Motor neuron (in vitro differentiated cells): ENCODE data around the gene AGK. TPM values are rescaled to one million over a fixed set of nuclear protein-coding genes. Genes with fewer than 3 reads are reported as not detected.
"Not testable (repeated sequence)": the region's sequence is repeated elsewhere in the genome, so short reads cannot be mapped to it uniquely, and the experiment has no call there.

Experiments used
- ATAC-seq, 8 experiments: fragments of 200-7000 bp; cut with Tn5 transposase; replicated peaks in 6 of 8; 2 replicates each; pipeline ENCODE4 v1.8.0; 2021; ENCODE audit warnings: mild to moderate bottlenecking in 8 of 8, moderate library complexity in 8 of 8
- H3K27ac ChIP-seq, 2 donors: fragments of 250-450 bp; sonication (Bioruptor Pico); 2 replicates each; pipeline ENCODE4 v1.9.0; 2021; ENCODE audit warnings: antibody characterized with exemption in 2 of 2, mild to moderate bottlenecking in 2 of 2, moderate library complexity in 1 of 2
- H3K4me1 ChIP-seq, 2 donors: fragments of 250-450 bp; sonication (Bioruptor Pico); replicated peaks in 1 of 2; 2 replicates each; pipeline ENCODE4 v1.6.1; 2021; ENCODE audit warnings: antibody characterized with exemption in 2 of 2, mild to moderate bottlenecking in 2 of 2, moderate library complexity in 1 of 2
- H3K4me3 ChIP-seq, 5 donors: fragments of 250-450 bp; sonication (Bioruptor Pico); 2 replicates each; pipeline ENCODE4 v1.9.0; 2021; ENCODE audit warnings: antibody characterized with exemption in 5 of 5, mild to moderate bottlenecking in 5 of 5, moderate library complexity in 4 of 5
- WGBS, 10 experiments: fragments of 450-650 bp; shearing (Covaris generic); methylation state at CpG; one replicate each; pipeline ENCODE4 v1.0.0; 2022; 5-methylcytosine and 5-hydroxymethylcytosine counted together
- in situ Hi-C, 9 experiments: fragments of 400-800 bp; cut with MboI; loops; one replicate each; pipeline ENCODE4 v1.15.0; 2021; ENCODE audit warnings: low sequenced_read_pairs in 9 of 9, low pct_unique_long_range_greater_than_20kb in 2 of 9; ENCODE audit not compliant: unreplicated experiment in 9 of 9
- total RNA-seq, 8 experiments: library from RNA; unstranded; fragments of 300-600 nt; gene quantifications; 2 replicates each; pipeline versions ENCODE4 v1.2.3 to v1.2.4, GENCODE V29; 2022

The AGK gene
- total RNA-seq, 8 experiments from 2014 or later = 27.7 to 253 (median 39.5) TPM

DNA sequence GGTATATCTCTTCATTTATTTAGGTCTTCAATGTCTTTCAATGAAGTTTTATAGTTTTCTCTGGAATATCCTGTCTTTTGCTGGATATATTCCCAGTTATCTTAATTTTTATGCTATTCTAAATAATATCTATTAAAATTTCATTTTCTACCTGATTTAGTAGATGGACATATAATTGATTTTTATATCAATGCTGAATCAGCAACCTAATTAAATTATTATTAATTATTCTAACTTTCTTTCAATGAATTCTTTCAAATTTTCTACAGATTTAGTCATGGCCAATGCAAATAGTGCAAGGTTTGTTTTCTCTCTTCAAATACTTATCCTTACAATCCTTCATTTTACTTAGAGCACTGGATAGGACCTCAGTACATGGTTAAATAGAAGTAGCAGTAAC is 94.0 kb downstream of the AGK start:
- in situ Hi-C loops = loop anchor here in 1 of 9 experiments (25.0 kb wide), 1 partner anchor 108 kb away; no protein-coding TSS in a partner anchor
- no peak for ATAC-seq
- peaks cover 9 to 12% of the 10 kb centered on the region in 2 donors for H3K4me1 ChIP-seq
- no peak overlapping the region for H3K27ac ChIP-seq
- no peak overlapping the region for H3K4me3 ChIP-seq

DNA sequence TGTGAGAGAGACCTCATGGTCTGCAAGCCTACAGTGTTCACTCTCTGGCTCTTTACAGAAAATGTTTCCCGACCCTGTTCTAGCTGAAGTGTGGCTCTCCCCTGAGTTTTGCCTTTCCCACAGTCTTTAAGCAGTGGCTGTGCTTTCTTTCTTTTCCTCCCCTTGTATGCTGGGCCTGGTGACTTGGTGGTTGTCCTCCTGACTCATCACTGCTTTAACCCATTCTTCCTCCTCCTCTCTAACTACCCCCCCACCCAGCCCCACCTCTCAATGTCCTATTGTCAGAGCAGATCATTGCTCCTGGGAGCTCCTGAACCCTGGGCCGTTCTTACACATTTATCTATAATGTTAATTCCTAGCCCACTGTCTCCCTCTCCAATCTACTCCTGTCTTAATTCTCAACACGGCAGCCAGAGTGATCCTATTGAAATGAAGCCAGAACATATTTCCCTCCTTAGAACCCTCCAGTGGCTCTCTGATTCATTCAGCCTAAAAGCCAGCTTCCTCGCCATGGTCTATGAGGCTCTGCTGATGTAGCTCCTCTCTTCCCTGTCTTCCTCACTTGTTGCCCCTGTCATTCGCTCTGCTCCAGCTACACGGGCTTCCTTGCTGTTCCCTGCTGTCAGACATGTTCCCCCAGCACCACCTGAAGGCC is 95.7 kb downstream of the AGK start:
- Histone ChIP-seq H3K27ac (no peak overlapping the region), H3K4me1 (peaks cover 12% of the 10 kb centered on the region in 2 donors), H3K4me3 (no peak overlapping the region)
- ATAC-seq = no peak
- in situ Hi-C loops = loop anchor here in 1 of 9 experiments (25.0 kb wide), 1 partner anchor 110 kb away; no protein-coding TSS in a partner anchor
- 71 to 100% (median 100%) methylated on average over 1 to 5 of the region's 6 CpGs; no CpG with 5 or more reads in 2 of the 10 experiments for WGBS, 10 experiments

DNA sequence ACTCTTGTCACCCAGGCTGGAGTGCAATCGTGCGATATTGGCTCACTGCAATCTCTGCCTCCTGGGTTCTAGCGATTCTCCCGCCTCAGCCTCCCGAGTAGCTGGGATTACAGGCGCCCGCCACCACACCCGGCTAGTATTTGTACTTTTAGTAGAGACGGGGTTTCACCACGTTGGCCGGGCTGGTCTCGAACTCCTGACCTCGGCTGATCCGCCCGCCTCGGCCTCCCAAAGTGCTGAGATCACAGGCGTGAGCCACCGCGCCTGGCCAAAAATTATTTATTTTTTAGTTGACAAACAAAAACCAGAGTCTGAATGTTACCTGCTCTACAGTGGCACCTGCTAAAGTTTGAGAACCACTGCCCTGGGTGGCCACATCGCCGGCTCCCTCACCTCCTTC is 96.5 kb downstream of the AGK start:
- H3K4me1 ChIP-seq = peaks cover 12% of the 10 kb centered on the region in 2 donors
- WGBS, 10 experiments = 84 to 98% (median 92%) methylated on average over 2 to 13 of the region's 21 CpGs; no CpG with 5 or more reads in 5 of the 10 experiments
- ATAC-seq, H3K27ac ChIP-seq, H3K4me3 ChIP-seq: not testable (repeated sequence)
- in situ Hi-C loops = loop anchor here in 1 of 9 experiments (25.0 kb wide), 1 partner anchor 110 kb away; no protein-coding TSS in a partner anchor

DNA sequence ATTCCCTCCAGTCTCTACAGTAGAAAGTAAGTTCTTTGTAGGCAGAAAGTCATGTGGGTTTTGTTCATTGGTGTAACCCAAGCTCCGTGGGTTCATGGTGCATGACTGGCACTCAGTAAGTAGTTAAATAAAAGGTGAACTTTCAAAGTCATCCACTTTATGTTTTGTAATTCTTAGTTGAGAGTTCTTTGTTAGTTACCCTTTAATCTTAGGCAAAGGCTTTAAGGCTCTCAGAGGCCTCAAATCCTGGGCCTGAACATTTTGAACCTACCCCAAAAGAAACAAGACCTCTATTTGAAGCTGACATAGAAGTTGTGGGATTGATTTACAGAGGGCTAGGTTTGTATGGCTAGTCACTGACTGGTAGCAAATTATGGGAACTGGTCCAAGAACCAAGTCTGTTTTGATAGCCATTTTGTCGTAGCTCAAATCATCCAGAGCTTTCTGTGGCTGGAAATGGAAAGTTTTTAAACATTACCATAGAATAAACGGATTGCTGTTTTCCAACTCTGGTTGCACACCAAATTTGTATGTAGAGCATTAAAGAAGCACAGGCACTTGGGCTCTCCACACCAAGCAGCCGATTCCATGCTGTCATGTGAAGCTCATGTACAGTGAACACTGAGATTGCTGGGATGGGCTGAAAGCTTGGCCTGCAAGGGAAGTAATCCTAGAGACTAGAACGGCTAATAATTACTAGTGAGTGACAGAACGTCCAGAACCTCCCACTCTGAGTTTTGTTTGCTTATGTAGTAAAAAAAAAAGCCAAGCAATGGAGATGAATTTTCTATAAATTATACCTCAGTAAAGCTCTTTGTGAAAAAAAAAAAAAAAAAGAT is 97.3 kb downstream of the AGK start:
- ATAC-seq = no peak
- WGBS, 10 experiments = 47 to 88% (median 78%) methylated on average over 1 to 6 of the region's 6 CpGs
- Histone ChIP-seq H3K27ac (no peak overlapping the region), H3K4me3 (no peak overlapping the region), H3K4me1 (peaks cover 12% of the 10 kb centered on the region in 2 donors)
- in situ Hi-C loops = loop anchor here in 1 of 9 experiments (25.0 kb wide), 1 partner anchor 111 kb away; no protein-coding TSS in a partner anchor

DNA sequence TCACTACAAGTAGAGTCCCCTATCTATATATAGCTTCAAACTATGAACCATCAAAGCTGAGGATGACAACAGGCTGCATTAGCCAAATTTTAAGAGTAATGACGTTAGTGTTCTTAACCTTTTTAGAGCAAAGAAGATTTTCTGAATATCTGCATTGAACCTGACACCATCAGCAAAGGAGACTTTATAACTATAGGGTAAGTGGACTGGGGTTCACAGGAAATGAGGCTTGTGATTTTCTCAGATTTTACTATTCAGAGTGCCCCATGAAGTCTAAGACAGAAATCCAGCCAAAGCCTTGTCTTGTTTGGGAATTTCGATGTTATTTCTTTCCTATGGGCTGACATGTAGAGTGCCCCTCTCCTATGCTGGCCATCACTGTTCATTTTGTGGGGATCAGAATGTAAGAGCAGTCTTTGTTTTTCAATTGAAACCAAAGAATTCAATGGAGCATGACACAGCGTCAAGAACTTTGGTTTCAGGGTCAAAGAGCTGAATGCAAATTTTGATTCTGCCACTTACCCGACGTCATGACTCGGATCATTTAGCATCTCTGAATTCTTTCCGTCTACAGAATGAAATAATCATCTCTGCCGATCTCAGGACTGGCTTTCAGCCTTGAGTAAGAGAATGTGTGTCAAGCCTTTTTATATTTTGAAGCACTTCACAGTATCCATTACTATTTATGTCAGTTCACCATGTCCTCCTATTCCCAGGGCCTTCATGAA is 98.1 kb downstream of the AGK start:
- H3K4me1 ChIP-seq = peaks cover 12 to 14% of the 10 kb centered on the region in 2 donors
- in situ Hi-C loops = loop anchor here in 1 of 9 experiments (25.0 kb wide), 1 partner anchor 112 kb away; no protein-coding TSS in a partner anchor
- peak overlapping the region in 1 of 2 donors; percentile 53 for H3K27ac ChIP-seq
- ATAC-seq = peak; percentile 12 to 69 (median 41)
- H3K4me3 ChIP-seq = no peak overlapping the region
- 21 to 72% (median 38%) methylated on average over 1 to 8 of the region's 8 CpGs for WGBS, 10 experiments

DNA sequence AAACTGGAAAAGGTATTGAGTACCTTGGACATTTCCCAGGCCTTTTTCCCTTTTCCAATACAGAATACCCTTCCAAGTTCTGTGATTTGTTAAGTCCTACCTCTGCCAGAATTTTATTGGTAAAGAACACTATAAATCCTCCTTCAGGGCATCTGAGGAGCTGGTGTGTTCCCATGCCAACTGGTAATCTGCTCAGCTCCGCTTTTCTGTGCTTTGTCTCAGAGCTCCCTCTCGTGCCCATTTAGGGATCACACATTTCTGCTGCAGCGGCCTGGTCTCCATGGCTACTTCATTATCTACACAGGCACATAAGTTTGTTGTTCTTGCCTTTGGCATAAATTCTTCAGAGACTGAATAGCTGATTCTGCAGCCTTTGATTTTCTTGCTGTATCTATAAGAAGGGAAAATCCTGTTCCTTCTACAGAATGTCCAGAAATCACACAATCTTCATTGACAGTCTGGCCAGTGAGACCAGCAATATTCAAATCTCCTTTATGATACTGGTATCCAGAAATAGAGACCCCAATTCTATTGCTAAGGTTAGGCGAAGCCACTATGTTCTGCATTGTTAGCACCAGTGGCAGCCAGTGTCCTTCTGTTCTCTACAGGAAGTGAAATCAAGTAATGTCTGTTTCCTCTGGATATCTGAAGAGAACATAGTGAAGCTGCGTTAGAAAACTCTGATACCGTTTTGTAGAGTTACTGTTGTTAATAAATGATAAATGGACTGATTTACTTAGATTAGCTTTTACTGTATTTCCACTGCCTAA is 98.8 kb downstream of the AGK start:
- Histone ChIP-seq H3K4me3 (no peak overlapping the region), H3K4me1 (peaks cover 14 to 18% of the 10 kb centered on the region in 2 donors), H3K27ac (peak overlapping the region in 1 of 2 donors; percentile 53)
- 0 to 86% (median 38%) methylated on average over 1 to 6 of the region's 6 CpGs for WGBS, 10 experiments
- ATAC-seq = peak; percentile 93 to 98 (median 95)
- in situ Hi-C loops = loop anchor here in 1 of 9 experiments (25.0 kb wide), 1 partner anchor 113 kb away; no protein-coding TSS in a partner anchor

DNA sequence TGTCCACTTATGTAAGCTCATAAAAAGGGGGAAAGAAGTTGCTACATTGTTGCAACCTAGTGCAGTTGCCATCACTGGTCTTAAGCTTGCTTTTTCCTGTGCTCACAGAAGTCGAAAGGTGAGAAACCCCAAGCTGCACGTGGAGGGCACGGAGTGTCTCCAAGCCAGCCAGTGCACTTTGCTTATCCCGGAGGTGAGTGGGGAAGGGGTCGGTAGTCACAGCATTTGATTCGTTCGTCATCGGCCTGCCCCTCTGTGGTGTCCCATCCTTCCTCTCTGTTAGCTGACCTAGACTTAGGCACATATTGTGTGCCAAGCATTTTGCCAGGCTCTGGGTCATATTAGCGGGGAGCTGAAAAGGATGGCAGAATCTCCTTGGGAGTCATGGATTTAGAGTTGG is 100.2 kb downstream of the AGK start:
- Histone ChIP-seq H3K4me1 (peaks cover 14 to 18% of the 10 kb centered on the region in 2 donors), H3K27ac (no peak overlapping the region), H3K4me3 (no peak overlapping the region)
- 71 to 100% (median 100%) methylated on average over 1 to 9 of the region's 9 CpGs; no CpG with 5 or more reads in 2 of the 10 experiments for WGBS, 10 experiments
- in situ Hi-C loops = no loop called here
- ATAC-seq = no peak

DNA sequence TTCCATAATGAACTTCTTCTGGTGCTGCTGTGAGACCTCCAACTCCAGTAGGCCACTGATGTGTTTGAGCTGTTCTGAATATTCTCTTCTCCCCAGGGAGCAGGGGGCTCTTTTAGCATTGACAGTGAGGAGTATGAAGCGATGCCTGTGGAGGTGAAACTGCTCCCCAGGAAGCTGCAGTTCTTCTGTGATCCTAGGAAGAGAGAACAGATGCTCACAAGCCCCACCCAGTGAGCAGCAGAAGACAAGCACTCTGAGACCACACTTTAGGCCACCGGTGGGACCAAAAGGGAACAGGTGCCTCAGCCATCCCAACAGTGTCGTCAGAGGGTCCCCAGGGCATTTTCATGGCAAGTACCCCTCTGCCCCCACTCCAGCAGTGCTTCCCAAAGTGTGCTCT is 101.5 kb downstream of the AGK start:
- 60 to 100% (median 90%) methylated on average over 1 of the region's 3 CpGs; no CpG with 5 or more reads in 6 of the 10 experiments for WGBS, 10 experiments
- Histone ChIP-seq H3K4me3 (no peak overlapping the region), H3K4me1 (peaks cover 14 to 18% of the 10 kb centered on the region in 2 donors), H3K27ac (no peak overlapping the region)
- ATAC-seq = no peak
- in situ Hi-C loops = no loop called here

DNA sequence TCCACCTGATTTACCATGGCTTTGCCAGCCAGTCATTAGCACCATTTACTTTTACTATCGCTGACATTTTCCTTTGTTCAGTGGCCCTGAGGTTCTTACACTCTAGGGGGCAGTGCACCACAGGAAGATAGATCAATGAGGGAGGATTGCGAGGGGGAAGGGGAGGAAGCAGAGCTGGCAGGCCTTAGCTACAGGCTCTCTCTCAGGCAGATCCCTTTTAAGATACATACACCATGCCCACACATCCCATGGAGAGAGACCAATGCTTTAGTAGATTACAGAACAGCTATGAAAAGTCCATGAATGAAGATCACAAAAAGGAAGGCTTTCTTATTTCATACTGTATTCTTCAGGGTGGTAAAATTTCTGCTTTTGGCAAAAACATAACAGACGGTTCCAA is 103.3 kb downstream of the AGK start:
- ATAC-seq = peak; percentile 46 to 75 (median 66)
- no peak overlapping the region for H3K27ac ChIP-seq
- in situ Hi-C loops = no loop called here
- H3K4me1 ChIP-seq = peaks cover 8 to 9% of the 10 kb centered on the region in 2 donors
- WGBS, 10 experiments = 33 to 80% (median 39%) methylated on average over 1 to 3 of the region's 3 CpGs; no CpG with 5 or more reads in 3 of the 10 experiments
- no peak overlapping the region for H3K4me3 ChIP-seq

DNA sequence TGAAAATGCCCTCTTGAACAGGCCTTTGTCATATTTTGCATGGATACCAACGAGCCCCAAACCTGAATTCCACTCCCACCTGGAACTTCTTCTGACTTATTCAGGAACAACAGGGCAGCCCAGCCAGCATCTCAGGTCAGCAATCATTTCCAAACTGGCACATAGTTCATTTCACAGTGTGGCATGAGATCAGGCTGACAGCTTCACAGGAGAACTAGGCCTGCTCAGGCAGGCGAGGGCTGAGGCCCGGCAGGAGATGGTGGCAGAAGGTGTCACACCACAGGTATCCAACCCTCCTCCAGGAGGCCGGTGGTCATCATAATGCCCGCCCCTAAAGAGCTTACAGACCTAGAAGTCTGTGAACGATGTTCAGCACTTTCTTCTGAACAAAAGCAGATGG is 108.3 kb downstream of the AGK start:
- ATAC-seq = no peak
- Histone ChIP-seq H3K4me1 (peaks cover 2 to 3% of the 10 kb centered on the region in 2 donors), H3K4me3 (no peak overlapping the region), H3K27ac (no peak overlapping the region)
- 83 to 90% (median 89%) methylated on average over 1 to 4 of the region's 6 CpGs; no CpG with 5 or more reads in 7 of the 10 experiments for WGBS, 10 experiments
- in situ Hi-C loops = no loop called here

DNA sequence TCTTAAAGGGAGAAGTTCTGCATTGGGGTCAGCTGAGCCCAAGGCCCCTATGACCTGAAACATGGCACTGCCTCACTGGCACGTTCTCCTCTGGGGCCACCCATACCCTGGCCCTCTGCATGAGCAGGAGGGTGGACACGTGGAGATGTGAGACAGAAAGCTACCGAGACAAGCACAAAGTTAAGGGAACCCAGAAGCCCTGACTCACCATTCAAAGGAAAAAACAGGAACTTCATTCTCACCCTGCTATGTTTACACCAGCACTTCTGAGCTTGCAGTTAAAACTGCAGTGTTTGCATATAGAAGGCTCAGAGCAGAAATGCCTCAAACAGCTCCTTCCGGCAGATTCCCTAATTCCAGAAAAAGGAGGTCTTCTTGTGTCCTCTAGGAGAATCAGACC is 109.0 kb downstream of the AGK start:
- ATAC-seq = no peak
- in situ Hi-C loops = no loop called here
- no peaks in the 10 kb centered on the region for H3K4me1 ChIP-seq
- WGBS, 10 experiments = 80 to 100% (median 98%) methylated on average over 1 to 4 of the region's 4 CpGs; no CpG with 5 or more reads in 2 of the 10 experiments
- no peak overlapping the region for H3K4me3 ChIP-seq
- H3K27ac ChIP-seq = no peak overlapping the region
